CD14-positive monocyte (primary cell): ENCODE data around the gene PSG3. TPM values are rescaled to one million over a fixed set of nuclear protein-coding genes. Genes with fewer than 3 reads are reported as not detected.
"Not testable (repeated sequence)": the region's sequence is repeated elsewhere in the genome, so short reads cannot be mapped to it uniquely, and the experiment has no call there.

ENCODE experiments used
- DNase-seq, 3 donors: peaks; one replicate each; pipeline ENCODE4 v3.0.0-alpha.2; 2011 to 2022
- H2AFZ ChIP-seq: 2 replicates; pipeline ENCODE4 v1.6.0; 2012; ENCODE audit warnings: mild to moderate bottlenecking, low read depth, low read length, inconsistent platforms; ENCODE audit not compliant: insufficient read depth, poor library complexity, severe bottlenecking
- H3K27ac ChIP-seq, 2 donors: 1 replicate in 1 of 2; 2 replicates in 1 of 2; pipeline ENCODE4 v1.5.1; 2012 to 2013; ENCODE audit warnings: low read length in 2 of 2, control low read depth in 1 of 2, inconsistent platforms in 1 of 2, low read depth in 1 of 2, mild to moderate bottlenecking in 1 of 2
- H3K27me3 ChIP-seq, 2 donors: one replicate each; pipeline versions ENCODE4 v1.6.0 to v1.6.1; 2011 to 2013; ENCODE audit warnings: low read length in 2 of 2; ENCODE audit not compliant: control insufficient read depth in 2 of 2, insufficient read depth in 2 of 2
- H3K36me3 ChIP-seq, 2 donors: replicated peaks in 1 of 2; 1 replicate in 1 of 2; 2 replicates in 1 of 2; pipeline versions ENCODE4 v1.5.1 to v1.6.1; 2012 to 2013; ENCODE audit warnings: low read length in 2 of 2, control low read depth in 1 of 2, inconsistent platforms in 1 of 2, mild to moderate bottlenecking in 1 of 2; ENCODE audit not compliant: insufficient read depth in 2 of 2, control insufficient read depth in 1 of 2
- H3K4me1 ChIP-seq, 2 donors: 1 replicate in 1 of 2; 2 replicates in 1 of 2; pipeline versions ENCODE4 v1.5.1 to v1.6.1; 2012 to 2013; ENCODE audit warnings: low read length in 2 of 2, control low read depth in 1 of 2, inconsistent platforms in 1 of 2, mild to moderate bottlenecking in 1 of 2, moderate library complexity in 1 of 2; ENCODE audit not compliant: insufficient read depth in 2 of 2, control insufficient read depth in 1 of 2
- H3K4me2 ChIP-seq: replicated peaks from 2 replicates; pipeline ENCODE3; 2012; ENCODE audit warnings: low read length, moderate library complexity, mild to moderate bottlenecking; ENCODE audit not compliant: poor library complexity, severe bottlenecking; ENCODE audit errors: extremely low read depth
- H3K4me3 ChIP-seq, 3 experiments: fragments of 200-600 bp in 1 of 3; sonication (generic) in 1 of 3; replicated peaks in 1 of 3; 1 replicate in 2 of 3; 2 replicates in 1 of 3; pipeline ENCODE4 v1.5.1; 2011 to 2013; ENCODE audit warnings: low read length in 3 of 3, mild to moderate bottlenecking in 3 of 3, control low read depth in 2 of 3, low read depth in 2 of 3, inconsistent platforms in 1 of 3, moderate library complexity in 1 of 3
- H3K79me2 ChIP-seq: 2 replicates; pipeline ENCODE4 v1.6.0; 2012; ENCODE audit warnings: mild to moderate bottlenecking, control low read depth, inconsistent platforms, low read length, moderate library complexity; ENCODE audit not compliant: insufficient read depth
- H3K9ac ChIP-seq: 2 replicates; pipeline ENCODE4 v1.6.0; 2017; ENCODE audit warnings: low read length, mild to moderate bottlenecking; ENCODE audit not compliant: insufficient read depth, poor library complexity, severe bottlenecking
- H3K9me3 ChIP-seq, 2 donors: replicated peaks in 1 of 2; 1 replicate in 1 of 2; 2 replicates in 1 of 2; pipeline versions ENCODE4 v1.5.1 to v1.6.1; 2012 to 2013; ENCODE audit warnings: low read length in 2 of 2, control low read depth in 1 of 2; ENCODE audit not compliant: control insufficient read depth in 1 of 2, insufficient read depth in 1 of 2
- H4K20me1 ChIP-seq: 2 replicates; pipeline ENCODE4 v1.6.0; 2012; ENCODE audit warnings: mild to moderate bottlenecking, low read length, control low read depth, moderate library complexity; ENCODE audit not compliant: insufficient read depth
- H3K27ac Mint-ChIP-seq, 7 donors: one replicate each; pipeline ENCODE4 v1.8.0; 2020; ENCODE audit warnings: mild to moderate bottlenecking in 7 of 7, mixed read lengths in 7 of 7, moderate library complexity in 6 of 7, inconsistent platforms in 2 of 7
- H3K27me3 Mint-ChIP-seq, 3 donors: one replicate each; pipeline ENCODE4 v1.8.0; 2021 to 2022; ENCODE audit warnings: low read depth in 3 of 3, mild to moderate bottlenecking in 3 of 3, mixed read lengths in 3 of 3, moderate library complexity in 3 of 3, inconsistent platforms in 1 of 3
- H3K36me3 Mint-ChIP-seq, 2 donors: one replicate each; pipeline ENCODE4 v1.8.0; 2020; ENCODE audit warnings: mixed read lengths in 2 of 2, inconsistent platforms in 1 of 2, mild to moderate bottlenecking in 1 of 2
- H3K4me1 Mint-ChIP-seq: one replicate; pipeline ENCODE4 v1.8.0; 2020; ENCODE audit warnings: mild to moderate bottlenecking, mixed read lengths
- H3K4me3 Mint-ChIP-seq, 2 donors: one replicate each; pipeline ENCODE4 v1.8.0; 2020; ENCODE audit warnings: mild to moderate bottlenecking in 2 of 2, mixed read lengths in 2 of 2, moderate library complexity in 1 of 2
- H3K9me3 Mint-ChIP-seq, 7 donors: one replicate each; pipeline ENCODE4 v1.8.0; 2020 to 2022; ENCODE audit warnings: mixed read lengths in 7 of 7, mild to moderate bottlenecking in 6 of 7, moderate library complexity in 6 of 7, inconsistent platforms in 2 of 7
- CTCF ChIP-seq: fragments of 200-600 bp; IDR thresholded peaks from one replicate; pipeline ENCODE4 v1.8.0; 2022; ENCODE audit warnings: antibody characterized with exemption, mild to moderate bottlenecking
- WGBS: methylation state at CpG from one replicate; pipeline ENCODE4 v1.1.5; 2013; ENCODE audit warnings: missing lambda C conversion rate; ENCODE audit not compliant: insufficient coverage; 5-methylcytosine and 5-hydroxymethylcytosine counted together
- intact Hi-C, 2 donors: fragments of 100-400 bp; cut with micrococcal nuclease; formaldehyde crosslinking; loops; one replicate each; pipeline versions ENCODE4 v1.15.0 to v1.15.1; 2023
- polyA plus RNA-seq, 3 donors: library from polyadenylated mRNA; depleted of rRNA in 1 of 3; unstranded in 2 of 3; stranded (reverse) in 1 of 3; fragments of 300-500 nt in 2 of 3; fragments of >200 nt in 1 of 3; fragmentation: Illumina TruSeq in 2 of 3; gene quantifications; 1 replicate in 2 of 3; 2 replicates in 1 of 3; pipeline ENCODE4 v1.2.3, GENCODE V29; 2012 to 2021

Gene PSG3
- polyA plus RNA-seq, 3 donors: not detected

GRCh38 chr19:42712753-42713152, 27.5 kb downstream of the PSG3 start:
- H2AFZ ChIP-seq, H3K27ac ChIP-seq, H3K4me1 Mint-ChIP-seq, H3K4me1 ChIP-seq, H3K9ac ChIP-seq, H3K36me3 Mint-ChIP-seq, DNase-seq, H4K20me1 ChIP-seq, H3K9me3 ChIP-seq, H3K36me3 ChIP-seq, H3K4me3 Mint-ChIP-seq, H3K79me2 ChIP-seq, H3K27me3 Mint-ChIP-seq, H3K27me3 ChIP-seq, H3K4me3 ChIP-seq, H3K4me2 ChIP-seq, H3K27ac Mint-ChIP-seq, intact Hi-C loops: not testable (repeated sequence)
- WGBS: no CpG with 5 or more reads among the region's 6 CpGs
- H3K9me3 Mint-ChIP-seq: peaks cover 4 to 14% (median 9%) of the 10 kb centered on the region in 7 donors

GRCh38 chr19:42710986-42711385, 29.3 kb downstream of the PSG3 start:
- H3K4me3 ChIP-seq, H3K4me1 Mint-ChIP-seq, H2AFZ ChIP-seq, H3K27ac ChIP-seq, H3K36me3 Mint-ChIP-seq, H3K4me1 ChIP-seq, H4K20me1 ChIP-seq, H3K36me3 ChIP-seq, H3K27me3 Mint-ChIP-seq, H3K9ac ChIP-seq, H3K9me3 ChIP-seq, H3K27me3 ChIP-seq, H3K27ac Mint-ChIP-seq, DNase-seq, intact Hi-C loops, H3K79me2 ChIP-seq, H3K4me2 ChIP-seq, H3K4me3 Mint-ChIP-seq: not testable (repeated sequence)
- WGBS: no CpG with 5 or more reads among the region's 1 CpG
- H3K9me3 Mint-ChIP-seq: peaks cover 0 to 13% (median 5%) of the 10 kb centered on the region in 7 donors

GRCh38 chr19:42697884-42698283, 42.4 kb downstream of the PSG3 start:
- Mint-ChIP-seq H3K9me3 (peaks cover 0 to 22% (median 10%) of the 10 kb centered on the region in 7 donors), H3K4me3 (no peak overlapping the region), H3K36me3 (no peaks in the 10 kb centered on the region), H3K4me1 (no peaks in the 10 kb centered on the region), H3K27me3 (peaks cover 21 to 25% (median 23%) of the 10 kb centered on the region in 3 donors), H3K27ac (no peak overlapping the region)
- peaks cover 7 to 23% of the 10 kb centered on the region in 2 donors for H3K27me3 ChIP-seq
- no peak overlapping the region for H3K9ac ChIP-seq
- H3K79me2 ChIP-seq: no peaks in the 10 kb centered on the region
- no peak overlapping the region for H3K4me3 ChIP-seq
- TF ChIP-seq CTCF: no peak
- peaks cover 0 to 5% of the 10 kb centered on the region in 2 donors for H3K9me3 ChIP-seq
- WGBS: 28% methylated on average over 13 of the region's 22 CpGs
- intact Hi-C loops: no loop called here
- H3K36me3 ChIP-seq: no peaks in the 10 kb centered on the region
- H3K4me1 ChIP-seq: no peaks in the 10 kb centered on the region
- H2AFZ ChIP-seq: no peak overlapping the region
- H4K20me1 ChIP-seq: no peaks in the 10 kb centered on the region
- H3K4me2 ChIP-seq: no peak overlapping the region
- DNase-seq: no peak
- H3K27ac ChIP-seq: no peak overlapping the region
